Measurements from ENCODE around the gene VPS35L. TPM values are rescaled to one million over a fixed set of nuclear protein-coding genes. Genes with fewer than 3 reads are reported as not detected.

The VPS35L gene
- total and polyA plus RNA-seq, 2 donors (not counting 1 experiment from before 2014, with no cell fraction given) = 17.5 to 62.1 TPM

- H3K4me1 Mint-ChIP-seq = peaks cover 37% of the 10 kb centered on the region
- no peak for DNase-seq
- Histone ChIP-seq H3K4me1 (ENCODE audit: control insufficient read depth in 2 of 2, insufficient read depth in 2 of 2, low read length in 2 of 2) (peaks cover 19 to 37% of the 10 kb centered on the region in 2 donors), H3K27ac (ENCODE audit: low read length in 2 of 2) (no peak overlapping the region), H3K27me3 (replicated peaks in 1 of 4; ENCODE audit: control extremely low read depth in 1 of 4, control insufficient read depth in 3 of 4, insufficient read depth in 4 of 4, low read length in 3 of 4) (no peaks in the 10 kb centered on the region), H2AFZ (ENCODE audit: insufficient read depth, low read depth, low read length, poor library complexity, severe bottlenecking) (no peak overlapping the region), H3K9me3 (ENCODE audit: control extremely low read depth in 1 of 3, control insufficient read depth in 2 of 3, insufficient read depth in 1 of 3, low read length in 2 of 3) (no peaks in the 10 kb centered on the region), H4K20me1 (ENCODE audit: control insufficient read depth, insufficient read depth, low read length, poor library complexity, severe bottlenecking) (no peaks in the 10 kb centered on the region), H3K4me2 (replicated peaks; ENCODE audit: low read depth, low read length, poor library complexity, severe bottlenecking) (peak overlapping the region; percentile 95), H3K79me2 (ENCODE audit: control insufficient read depth, insufficient read depth, low read length) (peaks cover 39% of the 10 kb centered on the region), H3K9ac (ENCODE audit: low read length) (no peak overlapping the region), H3K4me3 (ENCODE audit: control extremely low read depth in 1 of 5, extremely low read depth in 1 of 5, insufficient read depth in 1 of 5, low read depth in 2 of 5, low read length in 4 of 5) (no peak overlapping the region), H3K36me3 (replicated peaks in 1 of 2; ENCODE audit: control extremely low read depth in 1 of 2, control insufficient read depth in 1 of 2, extremely low read depth in 1 of 2, insufficient read depth in 2 of 2, low read length in 1 of 2) (peaks cover 2 to 6% of the 10 kb centered on the region in 2 experiments)
- H3K27me3 Mint-ChIP-seq = no peaks in the 10 kb centered on the region
- TF ChIP-seq CTCF (IDR thresholded peaks at IDR 0.05) (no peak), EZH2 (IDR thresholded peaks at IDR 0.05; ENCODE audit: borderline replicate concordance, insufficient read depth, low read depth, low read length, poor library complexity, severe bottlenecking) (no peak)
- no peaks in the 10 kb centered on the region for H3K9me3 Mint-ChIP-seq (ENCODE audit: insufficient read depth)
- no peak for ATAC-seq (ENCODE audit: low read depth)
- ChIA-PET POLR2A (interaction anchor here (0.9 to 2.3 kb wide), 3 partner anchors 17 to 733 kb away, joined by 6 to 19 read pairs (median 8); partner anchors contain the start of genes RPS15A and VPS35L), CTCF (interaction anchor here (1.0 to 3.3 kb wide), 6 partner anchors 15 to 133 kb away, joined by 3 to 13 read pairs (median 6); partner anchors contain the start of gene VPS35L)
- no peak overlapping the region for H3K4me3 Mint-ChIP-seq
- intact Hi-C loops (cut with micrococcal nuclease) = loop anchor here (1.0 to 10.0 kb wide), 6 partner anchors 32 to 1222 kb away; partner anchors contain the start of genes ARL6IP1, COQ7, SMG1 and THUMPD1
- WGBS (ENCODE audit: insufficient coverage) = 74% methylated on average over 11 of the region's 18 CpGs
- H3K27ac Mint-ChIP-seq = no peak overlapping the region
These were observed 32.3 kb upstream of the VPS35L start for GRCh38 chr16:19523184-19523558.
